Adrenal gland (tissue), 12 donors: ENCODE data around the gene VSIR. TPM values are rescaled to one million over a fixed set of nuclear protein-coding genes. Genes with fewer than 3 reads are reported as not detected.

Source experiments
- DNase-seq, 7 donors: peaks; one replicate each; pipeline ENCODE4 v3.0.0-alpha.2; 2019 to 2020
- H3K27ac ChIP-seq, 5 donors: fragments of 200-600 bp; sonication (generic) in 4 of 5; 1 replicate in 3 of 5; 2 replicates in 2 of 5; pipeline versions ENCODE4 v1.5.1 to v1.8.0; 2016 to 2020; ENCODE audit warnings: mild to moderate bottlenecking in 1 of 5
- H3K27me3 ChIP-seq: fragments of 200-600 bp; 2 replicates; pipeline ENCODE4 v1.8.0; 2021
- H3K36me3 ChIP-seq, 2 donors: fragments of 200-600 bp; replicated peaks in 1 of 2; 1 replicate in 1 of 2; 2 replicates in 1 of 2; pipeline versions ENCODE4 v1.5.1 to v1.8.0; 2018 to 2022
- H3K4me1 ChIP-seq, 2 donors: fragments of 200-600 bp; replicated peaks in 1 of 2; 1 replicate in 1 of 2; 2 replicates in 1 of 2; pipeline versions ENCODE4 v1.5.1 to v1.8.0; 2018 to 2021
- H3K4me3 ChIP-seq, 4 donors: fragments of 200-600 bp; sonication (generic) in 3 of 4; one replicate each; pipeline ENCODE4 v1.5.1; 2016 to 2018
- H3K9me3 ChIP-seq, 3 donors: fragments of 200-600 bp; sonication (generic) in 1 of 3; replicated peaks in 1 of 3; 1 replicate in 2 of 3; 2 replicates in 1 of 3; pipeline versions ENCODE4 v1.5.1 to v1.8.0; 2016 to 2021
- CTCF ChIP-seq, 6 experiments: fragments of 450-650 bp in 4 of 6; fragments of 200-600 bp in 2 of 6; sonication (generic) in 1 of 6; IDR thresholded peaks; 1 replicate in 5 of 6; 2 replicates in 1 of 6; pipeline versions ENCODE4 v1.5.1 to v1.8.0; 2016 to 2021; ENCODE audit warnings: antibody characterized with exemption in 6 of 6, mild to moderate bottlenecking in 2 of 6, moderate library complexity in 1 of 6
- POLR2A ChIP-seq, 2 donors: fragments of 450-650 bp; IDR thresholded peaks; one replicate each; pipeline ENCODE4 v1.6.1; 2017; ENCODE audit warnings: antibody characterized with exemption in 2 of 2, mild to moderate bottlenecking in 2 of 2, moderate library complexity in 1 of 2
- WGBS, 4 donors: extraction: QIAGEN DNeasy Blood & Tissue Kit in 2 of 4; methylation state at CpG; one replicate each; pipeline versions ENCODE4 v1.1.5 to v1.1.7; 2013 to 2017; 5-methylcytosine and 5-hydroxymethylcytosine counted together
- intact Hi-C, 2 donors: fragments of 100-400 bp; cut with DNase I; formaldehyde crosslinking; loops; one replicate each; pipeline versions ENCODE4 v1.14.1 to v1.15.0; 2022 to 2023
- polyA plus RNA-seq, 3 donors: library from polyadenylated mRNA; stranded (reverse); fragments of 200-250 nt in 2 of 3; fragments of 350-450 nt in 1 of 3; fragmentation: Illumina TruSeq in 1 of 3; extraction: RNeasy Lipid Tissue Mini Kit (QIAGEN cat#74804) in 1 of 3; gene quantifications; one replicate each; pipeline ENCODE4 v1.2.3, GENCODE V29; 2013 to 2014
- total RNA-seq, 9 donors: library from RNA; depleted of rRNA in 4 of 9; stranded (reverse); fragments of >200 nt in 4 of 9; fragments of 120-200 nt in 1 of 9; fragmentation: NEBNext Ultra II Directional in 1 of 9; extraction: Animal tissue kit (Norgen Biotek cat#: 25700) in 1 of 9; gene quantifications; one replicate each; pipeline versions ENCODE4 v1.1.0 to v1.2.4, GENCODE V29; 2013 to 2023
- donor health status: healthy with polysubstance abuse.
- donor health status: Bipolar disorder and iron deficiency.
- donor health status: DM: yes; HTN: yes; CAD: no.
- donor health status: DM: no; HTN: no; CAD: no.
- donor health status: DM: no; HTN: no; CAD: no.
- donor health status: DM: yes; HTN: yes; CAD: no.

VSIR gene
- total and polyA plus RNA-seq, 12 donors, result 8.0 to 71.7 (median 35.4) TPM

GRCh38 chr10:71795248-71795647 is 21.9 kb upstream of the VSIR start:
- Histone ChIP-seq H3K27ac (no peak overlapping the region), H3K4me3 (no peak overlapping the region), H3K4me1 (no peaks in the 10 kb centered on the region), H3K27me3 (no peaks in the 10 kb centered on the region), H3K36me3 (no peaks in the 10 kb centered on the region), H3K9me3 (no peaks in the 10 kb centered on the region)
- WGBS, 4 donors, result 26 to 39% (median 28%) methylated on average over 2 of the region's 2 CpGs
- intact Hi-C loops, result loop anchor here in 1 of 2 donors (5.0 kb wide), 1 partner anchor 73 kb away; no protein-coding TSS in a partner anchor
- DNase-seq, result peak in 1 of 7 donors; percentile 31
- no peak for TF ChIP-seq POLR2A (IDR thresholded peaks at IDR 0.05)
- TF ChIP-seq CTCF (IDR thresholded peaks at IDR 0.05), result no peak

- H3K9me3 ChIP-seq, result no peaks in the 10 kb centered on the region
- 82 to 89% (median 84%) methylated on average over 8 to 17 of the region's 17 CpGs for WGBS, 4 donors
- no peak for TF ChIP-seq POLR2A (IDR thresholded peaks at IDR 0.05)
- no peak for TF ChIP-seq CTCF (IDR thresholded peaks at IDR 0.05)
- no peaks in the 10 kb centered on the region for H3K36me3 ChIP-seq
- DNase-seq, result no peak
- no peak overlapping the region for H3K4me3 ChIP-seq
- H3K4me1 ChIP-seq, result no peaks in the 10 kb centered on the region
- no peak overlapping the region for H3K27ac ChIP-seq
- intact Hi-C loops, result no loop called here
- no peaks in the 10 kb centered on the region for H3K27me3 ChIP-seq
Measured at GRCh38 chr10:71790749-71791440, 17.6 kb upstream of the VSIR start.

GRCh38 chr10:71789871-71790270 is 16.6 kb upstream of the VSIR start:
- H3K27me3 ChIP-seq, result no peaks in the 10 kb centered on the region
- no peak for DNase-seq
- H3K4me3 ChIP-seq, result no peak overlapping the region
- WGBS, 4 donors, result 64 to 75% (median 68%) methylated on average over 2 to 10 of the region's 10 CpGs
- H3K27ac ChIP-seq, result no peak overlapping the region
- H3K9me3 ChIP-seq, result no peaks in the 10 kb centered on the region
- no peaks in the 10 kb centered on the region for H3K36me3 ChIP-seq
- no peaks in the 10 kb centered on the region for H3K4me1 ChIP-seq
- TF ChIP-seq POLR2A (IDR thresholded peaks at IDR 0.05) (no peak), CTCF (IDR thresholded peaks at IDR 0.05) (no peak)
- intact Hi-C loops, result no loop called here

GRCh38 chr10:71788954-71789353 is 15.6 kb upstream of the VSIR start:
- Histone ChIP-seq H3K27ac (no peak overlapping the region), H3K27me3 (no peaks in the 10 kb centered on the region), H3K4me1 (no peaks in the 10 kb centered on the region), H3K4me3 (no peak overlapping the region), H3K9me3 (no peaks in the 10 kb centered on the region), H3K36me3 (no peaks in the 10 kb centered on the region)
- intact Hi-C loops, result no loop called here
- TF ChIP-seq POLR2A (IDR thresholded peaks at IDR 0.05) (no peak), CTCF (IDR thresholded peaks at IDR 0.05) (no peak)
- 80 to 85% (median 82%) methylated on average over 2 to 8 of the region's 8 CpGs for WGBS, 4 donors
- no peak for DNase-seq
